Measurements from ENCODE around the gene OXSR1.
"Not testable (repeated sequence)": the region's sequence is repeated elsewhere in the genome, so short reads cannot be mapped to it uniquely, and the experiment has no call there.

The OXSR1 gene

DNA sequence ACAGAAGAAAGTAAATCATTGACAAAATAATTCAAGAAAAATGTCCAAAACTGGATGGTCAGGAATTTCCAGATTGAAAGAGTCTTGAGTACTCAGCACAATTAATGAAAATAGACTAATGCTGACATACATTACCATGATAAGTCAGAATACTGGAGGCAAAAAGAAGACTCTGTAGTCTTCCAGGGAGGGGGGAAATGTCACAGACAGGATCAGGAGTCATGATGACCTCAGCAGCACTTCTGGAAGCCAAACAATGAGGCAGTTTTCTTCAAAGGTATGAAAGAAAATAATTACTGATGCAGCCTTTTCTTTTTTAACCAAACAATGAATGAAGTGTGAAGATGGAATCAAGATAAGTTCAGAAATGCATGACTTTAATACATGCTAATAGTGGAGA is 70.1 kb downstream of the OXSR1 start:
- DNase-seq = no peak

DNA sequence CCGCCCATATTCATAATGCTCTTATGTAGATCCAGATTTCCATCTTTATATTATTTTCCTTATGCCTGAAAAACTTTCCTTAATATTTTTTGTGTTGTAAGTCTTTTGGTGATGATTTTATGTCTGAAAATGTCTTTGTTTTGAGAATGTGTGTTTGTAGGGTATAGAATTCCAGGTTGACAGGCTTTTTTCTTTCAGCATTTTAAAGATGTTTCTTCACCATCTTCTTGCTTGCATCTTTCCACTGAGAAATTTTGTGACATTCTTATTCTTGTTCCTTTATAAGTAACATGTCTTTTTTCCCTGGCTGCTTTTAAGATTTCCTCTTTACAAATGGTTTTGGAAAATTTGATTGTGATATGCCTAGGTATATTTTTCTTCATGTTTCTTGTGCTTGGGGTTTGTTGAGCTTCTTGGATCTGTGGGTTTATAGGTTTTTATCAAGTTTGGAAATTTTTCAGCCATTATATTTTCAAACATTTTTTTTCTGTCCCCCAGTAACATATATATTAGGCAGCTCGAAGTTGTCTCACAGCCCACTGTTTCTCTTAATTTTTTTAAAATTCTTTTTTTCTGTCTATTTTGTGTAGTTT is 73.2 kb downstream of the OXSR1 start:
- DNase-seq = no peak

DNA sequence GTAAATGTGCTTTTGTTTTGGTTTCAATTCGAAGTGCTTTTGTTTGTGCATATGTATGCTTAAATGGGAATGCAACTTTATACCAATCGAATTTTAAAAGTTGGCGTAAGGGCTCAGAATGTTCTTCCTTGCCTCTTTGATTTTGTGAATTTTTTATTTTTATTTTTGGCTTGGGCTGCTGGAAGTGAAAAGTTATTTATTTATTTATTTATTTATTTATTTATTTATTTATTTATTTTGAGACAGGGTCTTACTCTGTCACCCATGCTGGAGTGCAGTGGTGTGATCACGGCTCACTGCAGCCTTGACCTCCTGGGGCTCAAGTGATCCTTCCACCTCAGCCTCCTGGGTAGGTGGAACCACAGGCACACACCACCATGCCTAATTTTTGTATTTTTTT is 77.5 kb downstream of the OXSR1 start:
- DNase-seq = not testable (repeated sequence)

DNA sequence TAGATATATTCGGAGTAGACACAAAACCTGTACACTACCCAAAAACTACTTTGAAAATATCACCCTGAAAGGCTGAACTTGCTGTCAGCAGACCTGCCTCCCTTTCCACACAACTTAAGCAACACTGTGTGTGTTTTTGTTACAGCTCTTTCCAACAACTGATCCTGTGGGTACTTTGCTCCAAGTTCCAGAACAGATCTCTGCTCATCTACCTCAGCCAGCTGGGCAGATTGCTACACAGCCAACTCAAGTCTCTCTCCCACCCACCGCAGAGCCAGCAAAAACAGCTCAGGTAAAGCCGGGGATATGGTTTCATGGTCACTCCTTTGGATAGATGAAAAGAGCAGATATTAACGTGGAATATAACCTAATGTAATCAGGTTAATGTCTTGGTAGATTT is 80.6 kb downstream of the OXSR1 start:
- DNase-seq = no peak

DNA sequence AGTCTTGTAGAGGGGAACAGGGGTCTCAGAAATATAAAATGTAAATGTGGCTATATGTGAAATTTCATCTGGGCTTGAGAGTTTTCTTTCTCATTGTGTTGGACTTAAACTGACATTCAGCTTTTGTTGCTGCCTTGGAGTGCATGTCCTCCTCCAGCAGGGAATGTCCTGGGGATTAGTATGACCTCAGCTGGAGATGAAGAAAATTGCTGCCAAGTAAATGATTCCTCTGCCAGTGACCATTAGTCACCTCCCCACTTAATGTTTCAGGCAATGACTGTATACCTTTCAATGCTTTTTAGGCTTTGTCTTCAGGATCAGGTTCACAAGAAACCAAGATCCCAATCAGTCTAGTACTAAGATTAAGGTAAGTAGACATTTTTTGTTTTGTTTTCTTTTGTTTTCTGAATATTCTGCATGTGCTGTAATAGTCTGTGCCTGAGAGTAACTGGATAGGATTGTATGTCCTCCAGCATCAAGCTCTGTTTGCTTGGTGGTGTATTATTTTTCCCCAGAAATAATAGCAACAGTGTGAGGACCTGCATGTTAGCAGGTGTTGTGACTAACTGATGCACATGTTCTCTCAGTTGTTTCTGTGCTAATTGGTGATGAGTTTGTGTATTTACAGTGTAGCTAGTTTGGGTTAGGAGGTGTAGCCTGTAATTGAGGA is 82.2 kb downstream of the OXSR1 start:
- DNase-seq = no peak

DNA sequence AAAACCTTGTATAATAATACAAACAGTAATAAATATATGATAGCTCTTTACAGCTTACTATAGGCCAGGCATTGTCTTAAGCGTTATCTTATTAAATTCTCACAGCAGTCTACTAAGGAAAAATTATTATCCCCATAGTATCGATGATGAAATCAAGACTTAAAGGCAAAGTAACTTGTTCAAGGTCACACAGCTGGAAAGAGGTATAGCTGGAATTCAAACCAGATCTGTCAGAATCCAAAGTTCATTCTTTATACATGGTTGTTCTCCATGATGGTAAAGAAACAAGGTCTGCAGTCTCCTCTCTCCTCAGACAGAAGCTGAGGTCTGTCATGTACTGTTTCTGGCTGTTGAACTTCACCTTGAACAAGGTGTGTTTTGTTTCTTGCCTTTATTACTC is 84.9 kb downstream of the OXSR1 start:
- DNase-seq = no peak

DNA sequence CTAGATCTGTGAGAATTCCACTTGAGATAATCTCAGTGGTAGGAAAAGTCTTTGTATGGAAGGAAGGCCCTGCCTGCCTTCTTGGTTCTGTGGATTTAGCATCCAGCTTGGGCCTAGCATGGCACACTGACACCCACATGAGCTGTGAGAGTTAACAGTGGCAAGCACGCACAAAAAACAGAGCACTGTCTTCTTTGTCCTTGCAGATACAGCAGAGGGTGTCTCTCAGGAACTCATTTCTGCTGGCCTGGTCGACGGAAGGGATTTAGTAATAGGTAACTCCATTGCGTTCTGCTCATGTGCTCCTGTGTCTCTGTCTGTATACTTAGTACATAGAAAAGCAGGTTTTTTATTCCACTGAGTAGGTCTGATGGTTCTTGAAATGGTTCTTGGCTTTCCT is 85.9 kb downstream of the OXSR1 start:
- DNase-seq = no peak

DNA sequence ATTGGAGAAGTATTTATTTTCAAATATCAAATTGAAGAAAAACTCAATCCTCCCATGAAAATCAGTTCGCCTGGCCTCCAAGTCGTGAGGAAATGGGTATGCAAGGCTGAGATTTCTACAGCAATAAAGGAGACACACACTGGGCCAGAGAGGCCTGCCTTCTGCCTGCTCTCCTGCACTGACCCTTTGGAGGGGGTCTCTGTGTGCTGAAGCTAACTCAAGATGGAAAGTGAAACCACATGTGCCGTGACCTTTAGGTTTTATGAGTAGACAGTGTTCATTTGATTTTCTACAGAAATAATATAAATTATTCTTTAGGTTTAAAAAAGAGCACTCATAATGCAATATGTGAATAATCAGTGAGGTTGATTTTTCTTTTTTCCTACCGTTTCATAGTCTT is 88.4 kb downstream of the OXSR1 start:
- no peak for DNase-seq

DNA sequence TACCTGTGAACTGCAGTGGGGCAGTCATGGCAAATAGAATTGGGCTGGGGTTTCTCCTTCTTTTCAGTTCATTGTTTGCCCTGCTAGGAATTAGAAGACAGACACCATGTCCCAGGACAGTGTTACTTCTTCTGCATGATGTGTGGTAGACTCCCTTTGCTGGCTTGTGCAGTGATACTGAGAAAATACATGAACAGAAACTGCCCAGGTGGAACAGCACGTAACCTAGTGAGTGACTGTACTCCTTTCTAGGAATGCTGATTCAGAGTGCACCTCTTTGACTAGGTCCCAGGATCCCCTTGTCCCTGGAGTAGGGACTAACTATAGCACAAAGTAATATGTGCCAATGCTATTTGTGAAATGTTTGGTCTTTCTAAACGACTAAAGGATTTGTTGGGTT is 89.5 kb downstream of the OXSR1 start:
- DNase-seq = no peak

DNA sequence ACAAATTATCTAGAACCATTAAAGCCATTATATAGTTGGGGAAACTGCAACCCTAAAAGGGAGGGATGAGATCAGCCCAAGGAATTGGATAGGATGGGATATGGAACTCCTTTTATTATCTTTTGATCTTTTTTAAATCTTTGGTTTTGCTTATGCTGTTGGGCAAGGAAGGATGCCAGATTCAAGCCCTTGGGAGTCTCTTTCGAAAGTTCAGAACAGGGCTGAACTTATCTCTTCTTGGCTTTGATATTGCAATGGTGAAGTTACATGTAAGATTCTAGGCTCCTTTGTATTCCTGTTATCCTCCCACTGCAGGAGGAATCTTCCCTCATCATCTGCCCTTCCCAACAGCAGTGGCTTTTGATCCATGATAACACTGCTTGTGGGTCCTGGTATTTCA is 90.3 kb downstream of the OXSR1 start:
- DNase-seq = no peak

DNA sequence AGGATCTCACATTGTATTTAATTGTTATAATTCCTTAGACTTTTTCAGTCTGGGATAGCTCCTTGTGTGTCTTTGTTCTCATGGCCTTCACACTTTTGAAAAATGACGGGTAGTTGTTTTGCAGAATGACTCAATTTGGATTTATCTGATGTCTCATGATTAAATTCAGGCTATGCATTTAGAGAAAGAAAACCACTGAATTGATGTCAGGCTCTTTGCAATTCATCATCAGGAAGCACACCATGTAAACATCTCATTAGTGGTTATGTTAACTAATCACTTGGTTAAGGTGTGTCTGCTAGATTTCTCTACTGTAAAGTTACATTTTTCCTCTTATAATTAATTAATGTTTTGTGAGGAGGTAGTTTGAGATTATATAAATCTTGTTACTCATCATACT is 92.2 kb downstream of the OXSR1 start:
- DNase-seq = no peak

DNA sequence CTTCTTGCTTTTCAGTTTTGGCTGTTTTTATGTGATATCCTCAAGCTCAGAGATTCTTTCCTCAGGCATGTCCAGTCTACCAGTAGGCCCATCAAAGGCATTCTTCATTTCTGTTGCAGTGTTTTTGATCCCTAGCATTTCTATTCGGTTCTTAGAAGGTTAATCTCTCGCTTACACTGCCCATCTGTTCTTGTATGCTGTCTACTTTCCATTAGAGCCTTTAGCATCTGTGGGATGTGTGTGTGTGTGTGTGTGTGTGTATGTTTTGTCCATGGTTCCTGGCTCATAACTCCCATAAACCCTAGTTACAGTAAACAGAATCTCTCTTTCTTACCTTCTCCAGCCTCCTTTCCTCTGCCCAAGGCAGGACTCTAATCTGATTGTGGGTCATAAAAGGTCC is 95.1 kb downstream of the OXSR1 start:
- DNase-seq = no peak

DNA sequence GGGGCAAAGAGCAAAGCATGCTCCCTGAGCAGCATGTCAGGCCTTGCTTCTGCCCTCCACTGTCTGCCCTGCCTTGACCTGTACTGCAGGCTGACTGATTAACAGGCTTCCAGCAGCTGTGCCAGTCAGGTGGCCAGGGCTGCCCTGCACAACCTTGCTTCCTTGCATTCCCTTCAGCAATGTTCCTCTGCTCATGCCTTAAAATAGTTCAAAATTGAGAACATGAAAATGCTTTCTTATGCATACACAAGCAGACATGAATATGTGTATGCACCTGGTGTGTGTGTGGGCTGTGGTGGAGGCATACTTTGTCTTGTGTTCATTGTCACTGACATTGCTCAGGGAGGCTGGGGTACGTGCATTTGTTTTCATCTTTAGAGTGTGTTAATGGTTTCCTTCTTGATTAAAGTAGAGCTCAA is 99.0 kb downstream of the OXSR1 start:
- DNase-seq = no peak

DNA sequence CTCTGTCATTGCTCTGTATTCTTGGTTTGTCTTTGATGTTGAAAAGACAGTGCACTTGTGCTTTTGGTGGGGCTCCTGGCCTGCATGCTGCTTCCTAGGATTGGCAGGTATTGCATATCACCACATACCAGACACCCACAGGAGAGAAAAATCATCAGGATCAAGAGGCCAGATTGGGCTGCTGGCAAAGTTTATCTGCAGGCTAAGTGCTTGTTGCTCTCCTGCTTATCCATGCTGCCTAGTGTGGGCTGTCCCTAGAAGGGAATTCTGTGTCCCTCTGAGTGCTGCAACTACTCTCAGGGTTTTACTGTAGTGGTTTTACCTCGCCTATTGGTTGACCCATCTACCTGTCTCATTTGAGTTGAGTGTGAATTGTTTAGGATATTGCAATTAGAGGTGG is 99.4 kb downstream of the OXSR1 start:
- DNase-seq = no peak

DNA sequence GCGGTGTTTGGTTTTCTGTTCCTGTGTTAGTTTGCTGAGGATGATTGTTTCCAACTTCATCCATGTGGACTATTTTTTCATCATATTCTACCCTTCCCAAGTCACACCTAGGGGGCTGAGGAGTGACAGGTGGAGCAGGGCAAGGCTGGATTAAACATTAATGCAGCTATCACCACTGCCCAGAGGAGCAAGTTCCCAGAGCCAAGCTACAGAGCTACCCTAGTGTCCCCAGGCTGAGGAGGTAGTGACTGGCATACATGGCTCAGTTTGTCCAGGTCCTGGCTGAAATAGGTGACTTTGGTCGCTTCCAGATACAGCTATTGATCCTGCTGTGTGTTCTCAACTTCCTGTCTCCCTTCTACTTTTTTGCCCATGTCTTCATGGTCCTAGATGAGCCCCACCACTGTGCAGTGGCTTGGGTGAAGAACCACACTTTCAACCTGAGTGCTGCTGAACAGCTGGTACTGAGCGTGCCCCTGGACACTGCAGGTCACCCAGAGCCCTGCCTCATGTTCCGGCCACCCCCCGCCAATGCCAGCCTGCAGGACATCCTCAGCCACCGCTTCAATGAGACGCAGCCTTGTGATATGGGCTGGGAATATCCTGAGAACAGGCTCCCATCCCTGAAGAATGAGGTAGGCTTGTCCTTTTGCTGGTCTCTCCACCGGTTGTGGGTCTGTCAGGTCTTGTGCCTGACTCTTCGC is 100.4 kb downstream of the OXSR1 start, which contains the start of gene SLC22A13:
TSS of gene SLC22A13 (plus strand) at position 209 of the 704 bp plus-strand sequence. CDS start at position 258, 49 bp downstream.
- DNase-seq = no peak

DNA sequence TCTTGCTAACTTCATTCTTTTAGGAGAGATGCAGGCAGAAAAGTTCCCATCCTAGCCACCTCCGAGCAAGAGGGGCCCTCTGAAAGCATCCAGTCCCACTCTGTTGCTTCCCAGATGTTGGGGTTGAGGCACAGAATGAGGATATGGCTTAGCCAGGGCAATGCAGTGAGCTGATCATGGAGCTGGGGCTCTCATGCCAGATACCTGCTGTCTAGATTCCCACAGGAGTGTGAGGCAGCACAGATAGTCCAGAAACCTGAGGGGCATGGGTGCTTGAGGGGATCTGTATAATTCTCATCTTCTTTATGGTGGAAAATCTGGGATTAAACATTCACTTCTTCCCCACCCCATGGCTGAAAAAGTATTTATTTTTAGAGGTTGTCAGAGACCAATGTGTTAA is 101.5 kb downstream of the OXSR1 start:
- no peak for DNase-seq

DNA sequence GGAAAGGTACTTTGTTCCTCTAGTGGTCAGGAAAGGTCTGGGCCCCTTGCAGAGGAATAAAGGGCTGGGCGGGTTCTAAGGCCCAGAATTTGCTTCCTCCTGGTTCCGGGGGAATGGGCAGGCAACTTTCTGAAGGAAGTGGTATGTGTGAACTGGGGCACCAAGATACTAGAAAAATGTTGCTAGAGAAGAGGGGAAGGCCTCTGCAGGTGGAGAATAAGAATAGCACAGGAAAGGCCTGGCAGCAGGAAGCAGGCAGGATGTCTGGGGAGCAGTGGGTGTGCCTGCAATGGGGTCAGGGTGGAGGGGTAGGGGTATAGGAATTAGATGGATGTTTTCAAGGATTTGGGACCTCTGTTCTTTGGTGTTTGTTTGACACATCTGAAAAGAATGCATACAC is 102.3 kb downstream of the OXSR1 start:
- DNase-seq = no peak

DNA sequence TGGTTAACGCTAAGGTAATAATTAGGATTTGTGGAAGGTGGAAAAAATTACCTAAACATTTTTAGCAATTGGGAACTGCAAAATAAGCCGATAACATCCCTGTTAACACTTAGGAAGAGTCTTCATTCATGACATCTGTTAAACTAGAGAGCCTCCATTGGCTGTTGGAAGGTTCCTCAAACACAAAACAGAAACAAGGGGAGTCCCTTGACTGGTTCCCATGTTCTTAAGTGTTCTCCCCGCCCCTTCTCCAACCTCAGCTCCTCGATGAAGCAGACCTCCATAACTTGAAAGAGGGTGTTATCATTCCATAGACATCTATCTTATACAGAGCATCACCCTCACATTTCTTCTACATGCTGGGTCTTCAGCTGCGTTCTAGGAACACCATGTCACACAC is 102.8 kb downstream of the OXSR1 start:
- DNase-seq = no peak

DNA sequence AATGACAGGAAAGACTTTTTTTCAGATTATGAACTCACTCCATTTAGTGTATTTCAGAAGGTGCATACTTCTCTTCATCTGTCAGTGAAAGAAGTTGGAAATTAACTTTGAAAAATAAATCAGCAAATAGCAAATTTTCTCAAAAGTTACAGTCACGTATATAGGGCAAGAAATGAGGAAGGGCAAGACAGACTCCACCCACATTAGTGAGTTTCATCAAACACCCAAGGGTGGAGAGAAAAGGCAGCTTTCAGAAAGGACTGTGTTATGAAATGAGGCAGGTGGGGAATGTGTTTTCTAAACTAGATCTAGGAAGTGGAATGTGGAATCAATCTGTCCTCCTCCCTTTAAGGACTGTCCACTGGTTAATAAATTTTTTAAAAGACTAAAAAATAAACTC is 103.2 kb downstream of the OXSR1 start:
- no peak for DNase-seq

DNA sequence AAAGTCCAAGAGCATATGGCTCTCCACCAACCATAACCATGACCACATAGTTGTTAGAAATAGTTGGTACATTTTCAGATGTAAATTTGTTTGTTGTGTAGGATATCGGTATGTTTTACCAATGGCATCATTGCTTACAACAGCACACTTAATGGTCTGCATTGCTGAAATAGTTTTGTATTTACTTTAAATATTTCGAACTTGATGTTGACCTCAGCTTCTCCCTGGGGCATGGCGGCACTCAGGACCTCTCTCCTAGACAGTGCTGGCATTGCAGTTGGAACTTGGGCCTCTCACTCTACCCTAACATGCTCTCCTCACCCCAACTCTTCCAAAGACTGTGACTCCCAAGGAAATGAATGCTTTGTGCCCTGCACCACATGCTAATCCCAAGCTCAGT is 105.3 kb downstream of the OXSR1 start:
- DNase-seq = no peak

DNA sequence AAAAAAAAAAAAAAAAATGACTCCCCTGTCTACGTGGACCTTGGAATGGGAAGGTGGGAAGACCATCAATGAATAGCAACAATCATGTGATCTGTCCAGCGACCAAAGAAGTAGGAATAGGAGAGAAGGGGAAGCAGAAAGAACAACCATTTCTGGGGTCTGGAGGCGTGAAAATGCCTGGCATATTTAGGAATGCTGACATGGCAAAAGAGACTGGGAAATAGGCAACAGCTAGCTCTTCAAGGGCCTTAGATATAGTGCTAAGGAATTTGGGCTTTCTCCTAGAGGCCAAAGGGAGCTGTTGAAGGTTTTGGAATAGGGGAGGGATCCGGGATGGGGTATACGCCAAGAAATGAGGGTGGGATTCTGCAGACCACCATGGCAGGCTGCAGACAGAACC is 106.2 kb downstream of the OXSR1 start:
- DNase-seq = no peak

DNA sequence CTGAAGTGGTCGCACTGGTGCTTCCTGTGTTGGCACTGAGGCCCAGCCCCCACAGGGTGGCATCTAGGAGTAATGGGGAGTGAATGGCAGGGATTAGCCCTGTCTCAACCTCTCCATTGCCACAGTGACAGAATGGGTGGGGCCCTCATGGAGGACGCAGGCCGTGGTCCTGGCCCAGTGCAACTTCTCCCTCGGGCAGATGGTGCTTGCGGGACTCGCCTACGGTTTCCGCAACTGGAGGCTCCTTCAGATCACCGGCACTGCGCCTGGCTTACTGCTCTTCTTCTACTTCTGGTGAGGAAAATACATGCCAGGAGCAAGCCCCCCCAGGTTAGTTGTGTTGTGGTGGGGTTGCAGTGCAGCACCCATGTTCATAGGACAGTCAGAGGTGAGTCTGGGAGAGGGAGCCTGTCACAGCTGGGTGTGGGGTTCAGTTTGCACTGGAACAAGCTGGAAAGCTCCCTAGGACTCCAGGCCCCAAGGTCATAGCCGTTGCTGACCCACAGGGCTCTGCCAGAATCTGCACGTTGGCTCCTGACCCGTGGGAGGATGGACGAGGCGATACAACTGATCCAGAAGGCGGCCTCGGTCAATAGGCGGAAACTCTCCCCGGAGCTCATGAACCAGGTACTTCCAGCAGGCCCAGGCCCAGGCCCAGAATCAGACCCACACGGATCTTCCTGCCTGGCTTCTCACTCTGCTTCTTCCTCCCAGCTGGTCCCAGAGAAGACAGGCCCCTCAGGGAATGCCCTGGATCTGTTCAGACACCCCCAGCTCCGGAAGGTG is 109.7 kb downstream of the OXSR1 start:
- DNase-seq = no peak

DNA sequence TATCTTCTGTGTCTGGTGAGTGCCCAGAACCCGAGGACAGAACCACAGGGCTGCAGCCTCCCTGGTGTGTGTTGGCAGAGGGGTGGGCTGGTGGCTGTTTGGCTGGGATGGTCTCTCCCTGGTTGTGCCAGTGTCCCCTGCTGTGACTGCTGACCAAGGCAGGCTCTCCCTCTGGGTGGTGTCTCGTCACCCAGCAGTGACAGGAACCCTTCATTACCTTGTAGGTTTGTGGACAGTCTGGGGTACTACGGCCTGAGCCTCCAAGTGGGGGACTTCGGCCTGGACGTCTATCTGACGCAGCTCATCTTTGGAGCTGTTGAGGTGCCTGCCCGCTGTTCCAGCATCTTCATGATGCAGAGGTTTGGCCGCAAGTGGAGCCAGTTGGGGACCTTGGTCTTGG is 110.3 kb downstream of the OXSR1 start:
- DNase-seq = no peak

Measured in NCI-H510A treated with DMSO at 0.1 percent for 48 hours (cell line).